GM18909 (cell line): ENCODE data around the gene ACYP2.
"Not testable (repeated sequence)": the region's sequence is repeated elsewhere in the genome, so short reads cannot be mapped to it uniquely, and the experiment has no call there.

Source experiments
- ATAC-seq: cut with Tn5 transposase; IDR thresholded peaks from one replicate; pipeline ENCODE4 v1.9.1; 2021; ENCODE audit warnings: mild to moderate bottlenecking; ENCODE audit not compliant: unreplicated experiment, poor library complexity

Gene ACYP2

GRCh38 chr2:54259413-54260240, 144.2 kb downstream of the ACYP2 start:
- ATAC-seq, result peak; percentile 59

- no peak for ATAC-seq
Measured at GRCh38 chr2:54260241-54260595, 144.8 kb downstream of the ACYP2 start.

- no peak for ATAC-seq
Measured at GRCh38 chr2:54261537-54261936, 146.1 kb downstream of the ACYP2 start.

GRCh38 chr2:54262015-54262765, 146.8 kb downstream of the ACYP2 start:
- ATAC-seq, result no peak

GRCh38 chr2:54265081-54265480, 149.7 kb downstream of the ACYP2 start:
- not testable (repeated sequence) for ATAC-seq

DNA sequence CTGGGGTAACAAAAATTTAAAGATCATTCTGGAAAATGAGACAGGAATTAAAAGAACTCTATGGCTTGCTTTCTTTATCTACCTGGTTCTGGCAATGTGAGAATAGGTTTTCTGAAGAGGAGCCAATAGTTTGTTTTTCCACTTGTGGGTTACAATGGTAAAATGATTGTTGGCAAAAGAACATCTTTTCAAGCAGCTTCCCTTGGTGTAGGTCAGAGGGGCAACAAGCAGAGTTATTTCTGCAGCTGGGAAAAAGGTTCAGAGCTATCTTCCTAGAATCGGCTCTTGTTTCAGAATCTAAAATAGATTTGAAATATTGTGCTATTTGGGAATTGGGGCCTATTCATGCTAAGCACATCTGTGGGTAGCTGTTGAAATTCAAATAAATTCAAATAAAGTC, 152.2 kb downstream of the ACYP2 start:
- no peak for ATAC-seq

- no peak for ATAC-seq
Measured at GRCh38 chr2:54271189-54271588, 155.8 kb downstream of the ACYP2 start.

GRCh38 chr2:54271843-54272627, 156.6 kb downstream of the ACYP2 start:
- peak; percentile 95 for ATAC-seq

DNA sequence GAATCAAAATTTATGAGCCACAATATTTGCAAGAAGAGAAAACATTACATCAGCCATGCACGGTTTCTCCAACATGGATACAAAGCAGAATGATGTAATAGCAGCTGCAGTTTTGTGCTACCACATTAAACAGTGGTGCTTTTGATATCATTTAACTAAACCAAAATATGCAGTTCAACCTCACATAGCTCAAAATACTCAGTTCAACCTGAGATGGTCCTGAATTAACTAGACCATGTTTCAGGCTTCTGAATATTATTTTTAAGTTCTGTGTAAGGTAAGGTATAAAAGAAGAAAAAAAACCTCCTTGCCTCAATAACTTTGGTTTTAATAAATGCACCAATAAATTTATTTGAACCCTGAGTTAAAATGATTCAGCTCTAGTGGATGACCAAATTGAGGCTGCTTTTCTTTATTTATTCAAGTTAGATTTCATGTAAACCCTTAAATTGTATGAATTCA, 159.4 kb downstream of the ACYP2 start:
- ATAC-seq, result no peak

- no peak for ATAC-seq
Measured at GRCh38 chr2:54275541-54275940, 160.1 kb downstream of the ACYP2 start.

- no peak for ATAC-seq
Measured at GRCh38 chr2:54279385-54279784, 164.0 kb downstream of the ACYP2 start.

GRCh38 chr2:54284826-54285225, 169.4 kb downstream of the ACYP2 start:
- no peak for ATAC-seq

- ATAC-seq, result no peak
Measured at GRCh38 chr2:54285451-54285850, 170.0 kb downstream of the ACYP2 start.

- ATAC-seq, result no peak
Measured at GRCh38 chr2:54287532-54287931, 172.1 kb downstream of the ACYP2 start.

- ATAC-seq, result no peak
Measured at GRCh38 chr2:54289917-54290316, 174.5 kb downstream of the ACYP2 start.

GRCh38 chr2:54290356-54291025, 175.1 kb downstream of the ACYP2 start:
- ATAC-seq, result no peak

- not testable (repeated sequence) for ATAC-seq
Measured at GRCh38 chr2:54294665-54295064, 179.2 kb downstream of the ACYP2 start.

DNA sequence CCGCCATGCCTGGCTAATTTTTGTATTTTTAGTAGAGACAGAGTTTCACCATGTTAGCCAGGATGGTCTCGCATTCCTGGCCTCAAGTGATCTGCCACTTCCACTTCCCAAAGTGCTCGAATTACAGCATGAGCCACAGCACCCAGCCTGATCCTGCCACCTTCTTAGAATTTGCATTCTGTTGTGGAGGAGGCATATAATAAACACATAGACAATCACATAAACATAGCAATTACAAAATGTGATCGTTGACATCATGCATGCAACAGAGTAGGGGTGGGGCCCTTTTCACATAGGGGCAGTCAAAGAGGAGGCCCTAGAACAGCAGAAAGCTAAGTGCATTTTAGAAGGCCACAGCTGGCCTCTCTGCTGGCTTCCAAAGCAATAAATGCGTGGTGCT, 180.5 kb downstream of the ACYP2 start:
- ATAC-seq, result no peak

- no peak for ATAC-seq
Measured at GRCh38 chr2:54298514-54298913, 183.1 kb downstream of the ACYP2 start.

DNA sequence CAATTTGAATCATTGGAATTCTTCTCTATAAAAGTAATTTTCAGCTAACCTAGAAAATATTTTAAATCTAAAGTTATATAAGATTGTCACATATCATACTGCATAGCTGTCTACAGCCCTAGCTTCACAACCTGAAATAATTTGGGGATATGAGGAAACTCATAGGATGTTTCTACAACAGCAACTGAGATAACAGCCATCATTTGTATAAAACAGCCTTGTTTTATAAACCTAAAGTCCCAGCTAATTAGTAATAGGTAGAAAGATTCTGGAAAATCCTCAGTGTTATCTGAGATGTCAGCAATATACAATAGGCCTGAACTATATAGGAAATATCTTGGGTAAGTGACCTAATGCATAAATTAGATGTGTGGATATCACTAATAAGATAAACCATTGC, 188.2 kb downstream of the ACYP2 start:
- no peak for ATAC-seq
